Body of pancreas (tissue), 4 donors: ENCODE measurements around the gene NCBP2L.

Experiments used
- POLR2A ChIP-seq, 3 donors: fragments of 450-650 bp; IDR thresholded peaks; one replicate each; pipeline ENCODE4 v1.6.1; 2016; ENCODE audit warnings: antibody characterized with exemption in 3 of 3, mild to moderate bottlenecking in 2 of 3
- TF ChIP-seq, protein P1 (sequence below), 7 experiments: fragments of 450-650 bp in 4 of 7; fragments of 200-600 bp in 3 of 7; sonication (generic) in 3 of 7; IDR thresholded peaks; one replicate each; pipeline ENCODE4 v1.5.1; 2016 to 2019; ENCODE audit warnings: antibody characterized with exemption in 7 of 7

DNA sequence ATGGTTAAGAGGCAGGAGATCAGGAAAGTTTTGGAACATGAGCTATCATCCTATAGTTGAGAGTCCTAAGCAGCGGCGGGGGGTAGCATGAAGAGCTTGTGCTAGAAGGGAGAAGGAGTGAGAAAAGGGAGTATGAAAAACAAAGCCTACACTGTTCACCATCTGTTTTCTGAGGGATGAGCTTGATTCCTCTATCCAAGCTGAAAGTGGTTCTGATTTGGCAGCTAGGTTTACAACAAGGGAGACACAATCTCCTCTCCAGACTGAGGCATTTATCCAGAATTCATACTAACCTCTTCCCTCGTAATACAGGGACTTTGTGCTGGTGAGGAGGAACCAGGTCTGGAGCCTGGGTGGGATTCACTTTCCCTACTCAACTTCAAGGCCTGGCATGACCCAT, 25.5 kb upstream of the NCBP2L start:
- TF ChIP-seq, protein P1, sequence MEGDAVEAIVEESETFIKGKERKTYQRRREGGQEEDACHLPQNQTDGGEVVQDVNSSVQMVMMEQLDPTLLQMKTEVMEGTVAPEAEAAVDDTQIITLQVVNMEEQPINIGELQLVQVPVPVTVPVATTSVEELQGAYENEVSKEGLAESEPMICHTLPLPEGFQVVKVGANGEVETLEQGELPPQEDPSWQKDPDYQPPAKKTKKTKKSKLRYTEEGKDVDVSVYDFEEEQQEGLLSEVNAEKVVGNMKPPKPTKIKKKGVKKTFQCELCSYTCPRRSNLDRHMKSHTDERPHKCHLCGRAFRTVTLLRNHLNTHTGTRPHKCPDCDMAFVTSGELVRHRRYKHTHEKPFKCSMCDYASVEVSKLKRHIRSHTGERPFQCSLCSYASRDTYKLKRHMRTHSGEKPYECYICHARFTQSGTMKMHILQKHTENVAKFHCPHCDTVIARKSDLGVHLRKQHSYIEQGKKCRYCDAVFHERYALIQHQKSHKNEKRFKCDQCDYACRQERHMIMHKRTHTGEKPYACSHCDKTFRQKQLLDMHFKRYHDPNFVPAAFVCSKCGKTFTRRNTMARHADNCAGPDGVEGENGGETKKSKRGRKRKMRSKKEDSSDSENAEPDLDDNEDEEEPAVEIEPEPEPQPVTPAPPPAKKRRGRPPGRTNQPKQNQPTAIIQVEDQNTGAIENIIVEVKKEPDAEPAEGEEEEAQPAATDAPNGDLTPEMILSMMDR (IDR thresholded peaks at IDR 0.05): no peak
- TF ChIP-seq POLR2A (IDR thresholded peaks at IDR 0.05): no peak
